ENCODE results near the gene EID2B. TPM values are rescaled to one million over a fixed set of nuclear protein-coding genes. Genes with fewer than 3 reads are reported as not detected.

The EID2B gene
- total RNA-seq, 2 experiments from 2014 or later = 3.3 to 3.8 TPM

Other genes starting within 250 kb of the EID2B start
- gene IFNL1, start 236.4 kb downstream of the EID2B start, total RNA-seq = 1 to 10 TPM; 1.2 to 1.6 TPM
- gene LRFN1, start 212.0 kb downstream of the EID2B start, total RNA-seq = 1 to 10 TPM; 6.4 to 6.5 TPM
- 100 to 1,000 TPM; 393 to 415 TPM for gene GMFG, start 196.8 kb downstream of the EID2B start, total RNA-seq
- gene SAMD4B, start 190.4 kb downstream of the EID2B start, total RNA-seq = 10 to 100 TPM; 49.4 to 51.3 TPM
- 10 to 100 TPM; 41.6 to 43.8 TPM for gene PAF1, start 141.7 kb downstream of the EID2B start, total RNA-seq
- 10 to 100 TPM; 22.2 to 26.9 TPM for gene MED29, start 141.5 kb downstream of the EID2B start, total RNA-seq
- gene ZFP36, start 126.0 kb downstream of the EID2B start, total RNA-seq = 100 to 1,000 TPM; 104 to 118 TPM
- gene PLEKHG2, start 120.2 kb downstream of the EID2B start, total RNA-seq = 10 to 100 TPM; 74.9 to 80.6 TPM
- 1,000 to 10,000 TPM; 3,682 to 3,746 TPM for gene RPS16, start 96.9 kb downstream of the EID2B start, total RNA-seq
- gene SUPT5H, start 87.3 kb downstream of the EID2B start, total RNA-seq = 100 to 1,000 TPM; 180 to 183 TPM
- 10 to 100 TPM; 83.1 to 86.7 TPM for gene TIMM50, start 52.0 kb downstream of the EID2B start, total RNA-seq
- gene DLL3, start 33.9 kb downstream of the EID2B start, total RNA-seq = under 1 TPM; 0.67 to 0.80 TPM
- not detected for gene SELENOV, start 17.7 kb downstream of the EID2B start, total RNA-seq
- 10 to 100 TPM; 13.0 to 13.1 TPM for gene EID2, start 7.3 kb upstream of the EID2B start, total RNA-seq
- not detected for gene LGALS13, start 69.7 kb upstream of the EID2B start, total RNA-seq
- gene LGALS16, start 123.1 kb upstream of the EID2B start, total RNA-seq = not detected
- gene LGALS14, start 171.6 kb upstream of the EID2B start, total RNA-seq = 1 to 10 TPM; 1.6 to 2.5 TPM
- 1 to 10 TPM; 4.0 to 4.7 TPM for gene CLC, start 205.2 kb upstream of the EID2B start, total RNA-seq
- not detected for gene LEUTX, start 246.0 kb upstream of the EID2B start, total RNA-seq